HepG2 (cell line): ENCODE data around the gene PRR19. TPM values are rescaled to one million over a fixed set of nuclear protein-coding genes. Genes with fewer than 3 reads are reported as not detected.
A peak's percentile ranks its signal among the peaks of the same experiment; 100 is the strongest.

Experiments used
- ATAC-seq: fragments of 200-7000 bp; cut with Tn5 transposase; 3 replicates; pipeline ENCODE4 v1.9.1; 2020; ENCODE audit warnings: mild to moderate bottlenecking, moderate library complexity
- BruUV-seq: library from RNA; stranded (reverse); fragments of 400-500 nt; replicated peaks from 2 replicates; lab custom pipeline; 2021; lab: Mats Ljungman, UMichigan
- CTCF ChIA-PET: fragments of 300-600 bp; formaldehyde crosslinking; extraction: SDS; loops from one replicate; lab custom pipeline; 2021; ENCODE audit warnings: low total read pairs, inconsistent platforms, low intra/inter-chr PET ratio; lab: Yijun Ruan, JAX
- POLR2A ChIA-PET: fragments of 350-600 bp; sonication (Branson Sonifier 250); formaldehyde crosslinking; loops from one replicate; lab custom pipeline; 2020; ENCODE audit warnings: antibody characterized with exemption, inconsistent platforms; lab: Yijun Ruan, JAX
- DNase-seq: peaks from one replicate; pipeline ENCODE4 v3.0.0-alpha.2; 2015; ENCODE audit warnings: low spot score
- FAIRE-seq: peaks from 3 replicates; lab custom pipeline; 2011; peaks lifted over from hg19 to GRCh38; lab: Jason Lieb, UNC
- H2AFZ ChIP-seq: one replicate; pipeline ENCODE4 v1.6.1; 2011; ENCODE audit warnings: low read length, inconsistent platforms
- H3K27ac ChIP-seq: fragments of 300-600 bp; 3 replicates; pipeline ENCODE4 v1.8.0; 2011; ENCODE audit warnings: mixed run types, mild to moderate bottlenecking, mixed read lengths, low read length, inconsistent platforms; ENCODE audit not compliant: insufficient read depth; ENCODE audit errors: extremely low read length
- H3K27me3 ChIP-seq, 2 experiments: fragments of 200-600 bp in 1 of 2; 2 replicates in 1 of 2; 3 replicates in 1 of 2; pipeline versions ENCODE4 v1.6.0 to v1.8.0; 2011; ENCODE audit warnings: low read length in 2 of 2, mild to moderate bottlenecking in 2 of 2, moderate library complexity in 2 of 2, inconsistent platforms in 1 of 2; ENCODE audit not compliant: insufficient read depth in 2 of 2, control insufficient read depth in 1 of 2
- H3K36me3 ChIP-seq, 2 experiments: fragments of 200-600 bp in 1 of 2; replicated peaks in 1 of 2; 2 replicates in 1 of 2; 3 replicates in 1 of 2; pipeline versions ENCODE4 v1.5.1 to v1.8.0; 2011; ENCODE audit warnings: low read length in 2 of 2, inconsistent platforms in 1 of 2; ENCODE audit not compliant: insufficient read depth in 2 of 2, control insufficient read depth in 1 of 2
- H3K4me1 ChIP-seq: 2 replicates; pipeline ENCODE4 v1.5.1; 2012; ENCODE audit warnings: low read length, inconsistent platforms; ENCODE audit not compliant: insufficient read depth
- H3K4me2 ChIP-seq: 2 replicates; pipeline ENCODE4 v1.6.0; 2011; ENCODE audit warnings: low read depth, low read length, inconsistent platforms
- H3K4me3 ChIP-seq, 3 experiments: fragments of 200-600 bp in 1 of 3; sonication (generic), shearing (Covaris generic) in 1 of 3; replicated peaks in 1 of 3; 2 replicates each; pipeline ENCODE4 v1.5.1; 2011 to 2016; ENCODE audit warnings: low read length in 3 of 3, inconsistent platforms in 2 of 3, low read depth in 2 of 3, mild to moderate bottlenecking in 2 of 3, control low read depth in 1 of 3, mixed read lengths in 1 of 3; ENCODE audit not compliant: insufficient read depth in 1 of 3
- H3K79me2 ChIP-seq: one replicate; pipeline ENCODE4 v1.6.1; 2011; ENCODE audit warnings: low read length, inconsistent platforms; ENCODE audit not compliant: insufficient read depth
- H3K9ac ChIP-seq: 2 replicates; pipeline ENCODE4 v1.6.0; 2011; ENCODE audit warnings: mild to moderate bottlenecking, low read depth, low read length, inconsistent platforms; ENCODE audit not compliant: insufficient read depth
- H3K9me3 ChIP-seq: 2 replicates; pipeline ENCODE4 v1.5.1; 2012; ENCODE audit warnings: mild to moderate bottlenecking, low read length
- H4K20me1 ChIP-seq: 2 replicates; pipeline ENCODE4 v1.6.0; 2011; ENCODE audit warnings: inconsistent platforms, mild to moderate bottlenecking, low read length, moderate library complexity; ENCODE audit not compliant: insufficient read depth
- AGO2 ChIP-seq: fragments of 200-400 bp; formaldehyde crosslinking; optimal IDR thresholded peaks from 2 replicates; pipeline ENCODE3; 2017; ENCODE audit warnings: mild to moderate bottlenecking, low read depth, low read length, moderate library complexity
- EED ChIP-seq: sonication (generic); formaldehyde crosslinking; IDR thresholded peaks from 2 replicates; pipeline ENCODE4 v1.5.0; 2020; ENCODE audit warnings: mild to moderate bottlenecking, missing genetic modification reagents
- MYNN ChIP-seq: sonication (generic); formaldehyde crosslinking; IDR thresholded peaks from 2 replicates; pipeline ENCODE4 v1.4.0; 2020; ENCODE audit warnings: mild to moderate bottlenecking, low read depth, missing genetic modification reagents
- POLR2AphosphoS2 ChIP-seq: IDR thresholded peaks from 2 replicates; pipeline ENCODE4 v1.6.1; 2011; ENCODE audit warnings: low read depth, low read length, improper control_type of control experiment
- SALL1 ChIP-seq: sonication (generic); formaldehyde crosslinking; IDR thresholded peaks from 2 replicates; pipeline ENCODE4 v1.8.0; 2022; ENCODE audit warnings: mild to moderate bottlenecking, missing genetic modification reagents
- ZNF333 ChIP-seq: sonication (generic); formaldehyde crosslinking; IDR thresholded peaks from 2 replicates; pipeline ENCODE4 v1.4.0; 2020; ENCODE audit warnings: mild to moderate bottlenecking, missing genetic modification reagents, borderline replicate concordance
- ZNF703 ChIP-seq: sonication (generic); formaldehyde crosslinking; IDR thresholded peaks from 2 replicates; pipeline ENCODE4 v1.5.1; 2020; ENCODE audit warnings: missing genetic modification reagents, mild to moderate bottlenecking, moderate library complexity, borderline replicate concordance
- WGBS: methylation state at CpG from one replicate; pipeline ENCODE4 v1.1.6; 2017; ENCODE audit warnings: low lambda C conversion rate; 5-methylcytosine and 5-hydroxymethylcytosine counted together
- in situ Hi-C: cut with HindIII; loops from 2 replicates; pipeline ENCODE4 v1.10.0; 2017; ENCODE audit warnings: low pct_unique_long_range_greater_than_20kb; ENCODE audit not compliant: extremely low pct_ligation_motif_present
- intact Hi-C: fragments of 100-400 bp; cut with micrococcal nuclease; formaldehyde crosslinking; loops from one replicate; pipeline ENCODE4 v1.10.0; 2022; ENCODE audit not compliant: unreplicated experiment
- polyA plus RNA-seq, 8 experiments: library from polyadenylated mRNA; depleted of rRNA in 3 of 8; stranded (reverse) in 7 of 8; unstranded in 1 of 8; fragments of >200 nt; fragmentation: Illumina TruSeq in 4 of 8; extraction: Trizol in 4 of 8; gene quantifications; 2 replicates each; pipeline versions ENCODE4 v1.2.1 to v1.2.3, GENCODE V29; 2011 to 2016; ENCODE audit warnings: low read depth in 4 of 8, missing spikeins in 1 of 8, mixed read lengths in 1 of 8; ENCODE audit not compliant: insufficient read depth in 1 of 8
- total RNA-seq, 5 experiments: library from RNA; depleted of rRNA; stranded (reverse); fragments of >200 nt; fragmentation: Illumina TruSeq; extraction: Trizol; gene quantifications; 2 replicates each; pipeline ENCODE4 v1.2.3, GENCODE V29; 2016; ENCODE audit warnings: low read depth in 1 of 5

The PRR19 gene
- total and polyA plus RNA-seq, 2 of the 13 experiments (the other 11 are each of a cell fraction or from before 2014, with no cell fraction given) = 0.21 to 0.33 TPM

- Histone ChIP-seq H3K27ac (no peak overlapping the region), H3K79me2 (no peaks in the 10 kb centered on the region), H3K27me3 (no peaks in the 10 kb centered on the region), H3K4me1 (no peaks in the 10 kb centered on the region), H2AFZ (no peak overlapping the region), H4K20me1 (no peaks in the 10 kb centered on the region), H3K9me3 (no peaks in the 10 kb centered on the region), H3K36me3 (peaks cover 2 to 10% of the 10 kb centered on the region in 2 experiments; a peak in 3 of 5 replicates), H3K4me3 (no peak overlapping the region), H3K4me2 (no peak overlapping the region), H3K9ac (no peak overlapping the region)
- DNase-seq (no peak), FAIRE-seq (no peak), ATAC-seq (no peak)
- BruUV-seq = no TSS peak
- ChIA-PET CTCF (no interaction called here), POLR2A (no interaction called here)
- intact Hi-C loops = no loop called here
- in situ Hi-C loops = no loop called here
- TF ChIP-seq ZNF703 (CRISPR knock-in tag) (no peak), ZNF333 (CRISPR knock-in tag) (no peak), MYNN (CRISPR knock-in tag) (no peak), AGO2 (peak; percentile 45), EED (CRISPR knock-in tag) (no peak), POLR2AphosphoS2 (no peak), SALL1 (no peak)
- WGBS = over 99% methylated on average over 9 of the region's 21 CpGs
Observed at GRCh38 chr19:42351079-42351735, 49.3 kb downstream of the PRR19 start.
